Esophagus muscularis mucosa (tissue), 4 donors: ENCODE data around the gene COLEC12.

ENCODE experiments used
- CTCF ChIP-seq, 3 experiments: fragments of 200-600 bp in 2 of 3; fragments of 450-650 bp in 1 of 3; sonication (generic) in 2 of 3; IDR thresholded peaks; one replicate each; pipeline ENCODE4 v1.5.1; 2017 to 2019; ENCODE audit warnings: antibody characterized with exemption in 3 of 3, mild to moderate bottlenecking in 2 of 3, moderate library complexity in 1 of 3
- EP300 ChIP-seq: sonication (generic); formaldehyde crosslinking; IDR thresholded peaks from one replicate; pipeline ENCODE4 v1.6.1; 2017; ENCODE audit warnings: antibody characterized with exemption
- POLR2A ChIP-seq: fragments of 450-650 bp; IDR thresholded peaks from one replicate; pipeline ENCODE4 v1.6.1; 2017; ENCODE audit warnings: antibody characterized with exemption, moderate library complexity, mild to moderate bottlenecking, low read depth
- POLR2AphosphoS5 ChIP-seq, 2 donors: sonication (generic); formaldehyde crosslinking; IDR thresholded peaks; one replicate each; pipeline ENCODE4 v1.6.1; 2017; ENCODE audit warnings: antibody characterized with exemption in 2 of 2

GRCh38 chr18:497688-498087, 2.8 kb downstream of the COLEC12 start:
- TF ChIP-seq CTCF (IDR thresholded peaks at IDR 0.05) (no peak), POLR2A (no peak), EP300 (no peak), POLR2AphosphoS5 (IDR thresholded peaks at IDR 0.05) (no peak)
